ENCODE results near the gene CD2.

Gene CD2

DNA sequence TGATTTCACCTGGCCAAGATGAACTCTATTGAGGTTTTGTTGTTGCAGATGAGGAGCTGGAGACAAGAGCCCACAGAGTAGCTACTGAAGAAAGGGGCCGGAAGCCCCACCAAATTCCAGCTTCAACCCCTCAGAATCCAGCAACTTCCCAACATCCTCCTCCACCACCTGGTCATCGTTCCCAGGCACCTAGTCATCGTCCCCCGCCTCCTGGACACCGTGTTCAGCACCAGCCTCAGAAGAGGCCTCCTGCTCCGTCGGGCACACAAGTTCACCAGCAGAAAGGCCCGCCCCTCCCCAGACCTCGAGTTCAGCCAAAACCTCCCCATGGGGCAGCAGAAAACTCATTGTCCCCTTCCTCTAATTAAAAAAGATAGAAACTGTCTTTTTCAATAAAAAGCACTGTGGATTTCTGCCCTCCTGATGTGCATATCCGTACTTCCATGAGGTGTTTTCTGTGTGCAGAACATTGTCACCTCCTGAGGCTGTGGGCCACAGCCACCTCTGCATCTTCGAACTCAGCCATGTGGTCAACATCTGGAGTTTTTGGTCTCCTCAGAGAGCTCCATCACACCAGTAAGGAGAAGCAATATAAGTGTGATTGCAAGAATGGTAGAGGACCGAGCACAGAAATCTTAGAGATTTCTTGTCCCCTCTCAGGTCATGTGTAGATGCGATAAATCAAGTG lies 14.3 kb downstream of the CD2 start:
- H3K36me3 ChIP-seq (ENCODE audit: insufficient read depth, low read length), result no peaks in the 10 kb centered on the region
- no peaks in the 10 kb centered on the region for H3K79me2 ChIP-seq (ENCODE audit: insufficient read depth, low read length)
- no peaks in the 10 kb centered on the region for H4K20me1 ChIP-seq (ENCODE audit: insufficient read depth, low read length, poor library complexity, severe bottlenecking)
- peaks cover 60% of the 10 kb centered on the region for H3K4me1 ChIP-seq (ENCODE audit: insufficient read depth, low read length, poor library complexity, severe bottlenecking)
- no peaks in the 10 kb centered on the region for H3K27me3 ChIP-seq (ENCODE audit: insufficient read depth, low read length, poor library complexity, severe bottlenecking)
- no peaks in the 10 kb centered on the region for H3K9me2 ChIP-seq (replicated peaks; ENCODE audit: low read depth, low read length)
- 0 out of 2 replicates have a peak, but pooled peaks cover 5% of the 10 kb centered on the region for H3K9me3 ChIP-seq (ENCODE audit: insufficient read depth, low read depth, low read length)
- TF ChIP-seq EZH2phosphoT487 (IDR thresholded peaks at IDR 0.05; ENCODE audit: borderline replicate concordance), result no peak
- TF ChIP-seq, protein P1, sequence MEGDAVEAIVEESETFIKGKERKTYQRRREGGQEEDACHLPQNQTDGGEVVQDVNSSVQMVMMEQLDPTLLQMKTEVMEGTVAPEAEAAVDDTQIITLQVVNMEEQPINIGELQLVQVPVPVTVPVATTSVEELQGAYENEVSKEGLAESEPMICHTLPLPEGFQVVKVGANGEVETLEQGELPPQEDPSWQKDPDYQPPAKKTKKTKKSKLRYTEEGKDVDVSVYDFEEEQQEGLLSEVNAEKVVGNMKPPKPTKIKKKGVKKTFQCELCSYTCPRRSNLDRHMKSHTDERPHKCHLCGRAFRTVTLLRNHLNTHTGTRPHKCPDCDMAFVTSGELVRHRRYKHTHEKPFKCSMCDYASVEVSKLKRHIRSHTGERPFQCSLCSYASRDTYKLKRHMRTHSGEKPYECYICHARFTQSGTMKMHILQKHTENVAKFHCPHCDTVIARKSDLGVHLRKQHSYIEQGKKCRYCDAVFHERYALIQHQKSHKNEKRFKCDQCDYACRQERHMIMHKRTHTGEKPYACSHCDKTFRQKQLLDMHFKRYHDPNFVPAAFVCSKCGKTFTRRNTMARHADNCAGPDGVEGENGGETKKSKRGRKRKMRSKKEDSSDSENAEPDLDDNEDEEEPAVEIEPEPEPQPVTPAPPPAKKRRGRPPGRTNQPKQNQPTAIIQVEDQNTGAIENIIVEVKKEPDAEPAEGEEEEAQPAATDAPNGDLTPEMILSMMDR (conservative IDR thresholded peaks at IDR 0.05; ENCODE audit: low read length), result no peak
- H3K4me2 ChIP-seq (ENCODE audit: low read depth, low read length, poor library complexity, severe bottlenecking), result peak overlapping the region; percentile 75
- H3K4me3 ChIP-seq (ENCODE audit: low read length, poor library complexity, severe bottlenecking), result peak overlapping the region; percentile 47
- H2AFZ ChIP-seq (ENCODE audit: low read length), result peak overlapping the region; percentile 16; the same call in 1 of the 2 replicates
- peak overlapping the region; percentile 54 for H3K9ac ChIP-seq (ENCODE audit: low read depth, low read length, poor library complexity, severe bottlenecking)
- H3F3A ChIP-seq (ENCODE audit: low read depth), result peaks cover 6% of the 10 kb centered on the region

- TF ChIP-seq EZH2phosphoT487 (IDR thresholded peaks at IDR 0.05; ENCODE audit: borderline replicate concordance), result no peak
- TF ChIP-seq, protein P1 (conservative IDR thresholded peaks at IDR 0.05; ENCODE audit: low read length), result no peak
- 0 out of 2 replicates have a peak, but pooled peaks cover 5% of the 10 kb centered on the region for H3K9me3 ChIP-seq (ENCODE audit: insufficient read depth, low read depth, low read length)
- peaks cover 55% of the 10 kb centered on the region for H3K4me1 ChIP-seq (ENCODE audit: insufficient read depth, low read length, poor library complexity, severe bottlenecking)
- H3K9ac ChIP-seq (ENCODE audit: low read depth, low read length, poor library complexity, severe bottlenecking), result peak overlapping the region; percentile 54
- H3F3A ChIP-seq (ENCODE audit: low read depth), result peaks cover 6% of the 10 kb centered on the region
- H2AFZ ChIP-seq (ENCODE audit: low read length), result no peak overlapping the region
- no peaks in the 10 kb centered on the region for H3K79me2 ChIP-seq (ENCODE audit: insufficient read depth, low read length)
- no peaks in the 10 kb centered on the region for H4K20me1 ChIP-seq (ENCODE audit: insufficient read depth, low read length, poor library complexity, severe bottlenecking)
- H3K9me2 ChIP-seq (replicated peaks; ENCODE audit: low read depth, low read length), result no peaks in the 10 kb centered on the region
- no peaks in the 10 kb centered on the region for H3K36me3 ChIP-seq (ENCODE audit: insufficient read depth, low read length)
- H3K4me3 ChIP-seq (ENCODE audit: low read length, poor library complexity, severe bottlenecking), result peak overlapping the region; percentile 47
- H3K4me2 ChIP-seq (ENCODE audit: low read depth, low read length, poor library complexity, severe bottlenecking), result peak overlapping the region; percentile 75
- H3K27me3 ChIP-seq (ENCODE audit: insufficient read depth, low read length, poor library complexity, severe bottlenecking), result no peaks in the 10 kb centered on the region
These were observed 14.8 kb downstream of the CD2 start for GRCh38 chr1:116769104-116769452.

DNA sequence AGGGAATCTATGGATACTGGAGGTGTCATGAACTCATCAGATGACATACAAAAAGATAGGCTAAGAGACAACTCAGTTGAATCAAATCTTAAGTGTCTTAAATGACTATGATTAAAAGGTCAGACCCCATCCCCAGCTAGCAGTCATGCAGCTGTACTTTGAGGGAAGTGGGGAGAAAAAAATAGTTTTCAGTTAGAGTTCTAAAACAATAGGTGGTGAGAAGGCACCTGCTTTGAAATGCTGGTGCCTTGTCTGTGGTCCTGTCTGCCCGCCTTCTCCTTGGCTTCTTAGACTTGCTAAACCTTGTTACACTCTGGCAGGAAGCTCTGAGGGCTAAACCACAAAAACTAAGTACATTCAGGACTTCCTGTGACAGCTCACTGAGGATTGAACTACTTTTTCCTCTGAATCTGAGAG lies 15.3 kb downstream of the CD2 start:
- peak overlapping the region; percentile 51 for H3K4me3 ChIP-seq (ENCODE audit: low read length, poor library complexity, severe bottlenecking)
- no peaks in the 10 kb centered on the region for H3K27me3 ChIP-seq (ENCODE audit: insufficient read depth, low read length, poor library complexity, severe bottlenecking)
- H3K9me3 ChIP-seq (ENCODE audit: insufficient read depth, low read depth, low read length), result 0 out of 2 replicates have a peak, but pooled peaks cover 5% of the 10 kb centered on the region
- TF ChIP-seq, protein P1 (conservative IDR thresholded peaks at IDR 0.05; ENCODE audit: low read length), result no peak
- peak; percentile 43; the same call in 1 of the 2 replicates for TF ChIP-seq EZH2phosphoT487 (IDR thresholded peaks at IDR 0.05; ENCODE audit: borderline replicate concordance)
- H3K79me2 ChIP-seq (ENCODE audit: insufficient read depth, low read length), result no peaks in the 10 kb centered on the region
- no peak overlapping the region for H2AFZ ChIP-seq (ENCODE audit: low read length)
- H3F3A ChIP-seq (ENCODE audit: low read depth), result peaks cover 6% of the 10 kb centered on the region
- no peaks in the 10 kb centered on the region for H3K36me3 ChIP-seq (ENCODE audit: insufficient read depth, low read length)
- peak overlapping the region; percentile 75 for H3K4me2 ChIP-seq (ENCODE audit: low read depth, low read length, poor library complexity, severe bottlenecking)
- no peaks in the 10 kb centered on the region for H4K20me1 ChIP-seq (ENCODE audit: insufficient read depth, low read length, poor library complexity, severe bottlenecking)
- no peaks in the 10 kb centered on the region for H3K9me2 ChIP-seq (replicated peaks; ENCODE audit: low read depth, low read length)
- peak overlapping the region; percentile 54 for H3K9ac ChIP-seq (ENCODE audit: low read depth, low read length, poor library complexity, severe bottlenecking)
- H3K4me1 ChIP-seq (ENCODE audit: insufficient read depth, low read length, poor library complexity, severe bottlenecking), result peaks cover 55% of the 10 kb centered on the region

All from Loucy (cell line).